Duodenal mucosa (tissue), 2 donors: ENCODE data around the gene PDE4B.

ENCODE experiments used
- H3K27ac ChIP-seq: one replicate; pipeline ENCODE4 v1.7.0; 2013; ENCODE audit warnings: low read depth, low read length
- H3K27me3 ChIP-seq, 2 donors: one replicate each; pipeline ENCODE4 v1.7.0; 2013; ENCODE audit warnings: low read length in 2 of 2, control low read depth in 1 of 2; ENCODE audit not compliant: insufficient read depth in 2 of 2, control insufficient read depth in 1 of 2
- H3K36me3 ChIP-seq, 2 donors: one replicate each; pipeline ENCODE4 v1.7.0; 2013; ENCODE audit warnings: low read length in 2 of 2, control low read depth in 1 of 2; ENCODE audit not compliant: insufficient read depth in 2 of 2, control insufficient read depth in 1 of 2
- H3K4me1 ChIP-seq, 2 donors: one replicate each; pipeline ENCODE4 v1.7.0; 2013; ENCODE audit warnings: low read length in 2 of 2, control low read depth in 1 of 2; ENCODE audit not compliant: insufficient read depth in 2 of 2, control insufficient read depth in 1 of 2
- H3K4me3 ChIP-seq, 2 donors: one replicate each; pipeline ENCODE4 v1.7.0; 2013; ENCODE audit warnings: low read length in 2 of 2, low read depth in 1 of 2
- H3K9ac ChIP-seq, 2 donors: one replicate each; pipeline ENCODE4 v1.7.0; 2013; ENCODE audit warnings: low read length in 2 of 2, low read depth in 1 of 2
- H3K9me3 ChIP-seq, 2 donors: one replicate each; pipeline ENCODE4 v1.7.0; 2013; ENCODE audit warnings: low read length in 2 of 2, control low read depth in 1 of 2; ENCODE audit not compliant: control insufficient read depth in 1 of 2

The PDE4B gene

GRCh38 chr1:66302815-66303214 lies 510.1 kb downstream of the PDE4B start:
- Histone ChIP-seq H3K4me3 (no peak overlapping the region), H3K9ac (no peak overlapping the region), H3K4me1 (peaks cover 11 to 23% of the 10 kb centered on the region in 2 donors), H3K36me3 (no peaks in the 10 kb centered on the region), H3K9me3 (no peaks in the 10 kb centered on the region), H3K27ac (no peak overlapping the region), H3K27me3 (no peaks in the 10 kb centered on the region)

- Histone ChIP-seq H3K4me3 (no peak overlapping the region), H3K27me3 (no peaks in the 10 kb centered on the region), H3K4me1 (peaks cover 11 to 18% of the 10 kb centered on the region in 2 donors), H3K9ac (no peak overlapping the region), H3K36me3 (no peaks in the 10 kb centered on the region), H3K9me3 (no peaks in the 10 kb centered on the region), H3K27ac (no peak overlapping the region)
Observed at GRCh38 chr1:66303646-66304045, 511.0 kb downstream of the PDE4B start.

DNA sequence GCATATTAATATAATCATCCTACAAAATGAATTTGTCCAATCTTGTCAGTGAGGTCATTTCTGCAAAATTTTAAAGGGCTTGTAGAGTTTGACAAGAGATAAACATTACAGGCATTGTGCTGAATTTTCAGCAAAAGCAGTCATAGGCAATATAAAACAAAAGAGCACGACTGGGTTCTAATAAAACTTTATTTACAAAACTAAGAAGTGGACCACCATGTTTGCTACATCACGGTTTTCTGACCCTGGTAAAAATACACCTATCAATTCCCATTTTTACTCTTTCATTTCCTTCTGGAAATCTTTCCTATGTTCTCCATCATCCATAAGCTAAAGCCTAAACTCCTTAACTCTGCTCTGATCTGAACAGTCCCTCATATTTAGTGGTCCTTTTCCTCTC lies 511.4 kb downstream of the PDE4B start:
- H3K36me3 ChIP-seq: no peaks in the 10 kb centered on the region
- H3K4me1 ChIP-seq: peaks cover 11 to 18% of the 10 kb centered on the region in 2 donors
- H3K27ac ChIP-seq: no peak overlapping the region
- H3K27me3 ChIP-seq: no peaks in the 10 kb centered on the region
- H3K4me3 ChIP-seq: no peak overlapping the region
- H3K9me3 ChIP-seq: no peaks in the 10 kb centered on the region
- H3K9ac ChIP-seq: no peak overlapping the region

- Histone ChIP-seq H3K4me3 (no peak overlapping the region), H3K9me3 (no peaks in the 10 kb centered on the region), H3K36me3 (no peaks in the 10 kb centered on the region), H3K9ac (no peak overlapping the region), H3K27me3 (no peaks in the 10 kb centered on the region), H3K4me1 (peaks cover 11 to 14% of the 10 kb centered on the region in 2 donors), H3K27ac (no peak overlapping the region)
Observed at GRCh38 chr1:66305927-66306326, 513.2 kb downstream of the PDE4B start.

- Histone ChIP-seq H3K27ac (no peak overlapping the region), H3K9ac (no peak overlapping the region), H3K27me3 (no peaks in the 10 kb centered on the region)
Observed at GRCh38 chr1:66309006-66309741, 516.5 kb downstream of the PDE4B start.

DNA sequence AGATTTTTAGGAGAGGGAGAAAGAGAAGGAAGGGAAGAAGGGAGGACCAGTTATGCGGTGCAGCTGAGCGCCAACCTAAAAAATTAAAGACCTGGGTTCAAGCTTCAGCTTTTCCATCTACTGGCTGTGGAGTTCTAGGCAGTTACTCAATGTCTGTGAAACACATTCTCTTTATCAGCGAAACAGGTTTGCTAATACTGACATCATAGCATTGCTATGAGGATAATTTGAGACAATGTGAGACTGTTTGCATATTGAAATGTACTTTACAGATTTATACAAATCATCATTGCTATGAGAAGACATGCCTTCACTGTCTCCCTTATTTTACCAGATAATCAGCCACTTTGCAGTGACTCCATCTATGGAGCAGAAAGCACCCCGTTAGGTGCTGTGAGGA lies 518.4 kb downstream of the PDE4B start:
- H3K27ac ChIP-seq: no peak overlapping the region
- no peak overlapping the region for H3K4me3 ChIP-seq
- no peaks in the 10 kb centered on the region for H3K9me3 ChIP-seq
- H3K4me1 ChIP-seq: peaks cover 0 to under 1% of the 10 kb centered on the region in 2 donors
- no peaks in the 10 kb centered on the region for H3K36me3 ChIP-seq
- H3K27me3 ChIP-seq: no peaks in the 10 kb centered on the region
- H3K9ac ChIP-seq: no peak overlapping the region

More at GRCh38 chr1:66309006-66309741, 516.5 kb downstream of the PDE4B start:
- Histone ChIP-seq H3K9me3 (no peaks in the 10 kb centered on the region), H3K36me3 (no peaks in the 10 kb centered on the region), H3K4me1 (no peaks in the 10 kb centered on the region), H3K4me3 (no peak overlapping the region)

- Histone ChIP-seq H3K27me3 (no peaks in the 10 kb centered on the region), H3K9me3 (no peaks in the 10 kb centered on the region), H3K27ac (no peak overlapping the region), H3K9ac (no peak overlapping the region), H3K36me3 (no peaks in the 10 kb centered on the region), H3K4me3 (no peak overlapping the region), H3K4me1 (peaks cover 0 to 5% of the 10 kb centered on the region in 2 donors)
Observed at GRCh38 chr1:66311628-66312027, 518.9 kb downstream of the PDE4B start.

- Histone ChIP-seq H3K36me3 (no peaks in the 10 kb centered on the region), H3K27ac (no peak overlapping the region), H3K9ac (no peak overlapping the region), H3K4me1 (peaks cover 0 to 8% of the 10 kb centered on the region in 2 donors), H3K4me3 (no peak overlapping the region), H3K27me3 (no peaks in the 10 kb centered on the region), H3K9me3 (no peaks in the 10 kb centered on the region)
Observed at GRCh38 chr1:66312271-66312990, 519.7 kb downstream of the PDE4B start.

GRCh38 chr1:66313429-66313828 lies 520.7 kb downstream of the PDE4B start:
- H3K9me3 ChIP-seq: no peaks in the 10 kb centered on the region
- H3K9ac ChIP-seq: no peak overlapping the region
- H3K4me1 ChIP-seq: peaks cover 0 to 8% of the 10 kb centered on the region in 2 donors
- H3K27me3 ChIP-seq: no peaks in the 10 kb centered on the region
- no peak overlapping the region for H3K27ac ChIP-seq
- H3K36me3 ChIP-seq: no peaks in the 10 kb centered on the region
- H3K4me3 ChIP-seq: no peak overlapping the region

- Histone ChIP-seq H3K27me3 (no peaks in the 10 kb centered on the region), H3K9me3 (no peaks in the 10 kb centered on the region), H3K9ac (no peak overlapping the region), H3K4me3 (no peak overlapping the region), H3K4me1 (peaks cover 0 to 8% of the 10 kb centered on the region in 2 donors), H3K27ac (no peak overlapping the region), H3K36me3 (no peaks in the 10 kb centered on the region)
Observed at GRCh38 chr1:66315671-66316070, 523.0 kb downstream of the PDE4B start.
